OCI-LY1 (cell line): ENCODE results near the gene ATXN7.

ENCODE experiments used
- H2AFZ ChIP-seq: fragments of 200-600 bp; sonication (generic), shearing (Covaris generic); 2 replicates; pipeline ENCODE4 v1.6.0; 2014; ENCODE audit warnings: antibody characterized with exemption, mild to moderate bottlenecking, low read length
- H3F3A ChIP-seq: fragments of 200-600 bp; sonication (generic), shearing (Covaris generic); 2 replicates; pipeline ENCODE4 v1.6.0; 2014; ENCODE audit warnings: mild to moderate bottlenecking, antibody characterized with exemption, low read length, moderate library complexity; ENCODE audit not compliant: insufficient read depth
- H3K27ac ChIP-seq: fragments of 200-600 bp; sonication (generic); 2 replicates; pipeline ENCODE4 v1.5.1; 2014; ENCODE audit warnings: low read length, mixed run types, mild to moderate bottlenecking, low read depth; ENCODE audit not compliant: poor library complexity, severe bottlenecking
- H3K27me3 ChIP-seq: fragments of 200-600 bp; sonication (generic); 2 replicates; pipeline ENCODE4 v1.6.0; 2014; ENCODE audit warnings: antibody characterized with exemption, mild to moderate bottlenecking, low read length, moderate library complexity; ENCODE audit not compliant: insufficient read depth
- H3K36me3 ChIP-seq: fragments of 200-600 bp; sonication (generic); 2 replicates; pipeline ENCODE4 v1.6.1; 2014; ENCODE audit warnings: mild to moderate bottlenecking, antibody characterized with exemption, low read length, moderate library complexity, mixed read lengths; ENCODE audit not compliant: insufficient read depth
- H3K4me1 ChIP-seq: fragments of 200-600 bp; sonication (generic); 2 replicates; pipeline ENCODE4 v1.5.1; 2014; ENCODE audit warnings: mild to moderate bottlenecking, low read length, moderate library complexity; ENCODE audit not compliant: insufficient read depth, severe bottlenecking
- H3K4me2 ChIP-seq: fragments of 200-600 bp; sonication (generic), shearing (Covaris generic); 2 replicates; pipeline ENCODE4 v1.6.1; 2014; ENCODE audit warnings: low read length
- H3K4me3 ChIP-seq: fragments of 200-600 bp; sonication (generic); 2 replicates; pipeline ENCODE4 v1.5.1; 2014; ENCODE audit warnings: low read length, low read depth, mild to moderate bottlenecking, mixed read lengths; ENCODE audit not compliant: poor library complexity, severe bottlenecking
- H3K79me2 ChIP-seq: fragments of 200-600 bp; shearing (Covaris generic); 2 replicates; pipeline ENCODE4 v1.6.1; 2016; ENCODE audit warnings: mixed run types, low read length, mixed read lengths; ENCODE audit not compliant: insufficient read depth
- H3K9ac ChIP-seq: fragments of 200-600 bp; sonication (generic), shearing (Covaris generic); 2 replicates; pipeline ENCODE4 v1.6.1; 2014; ENCODE audit warnings: mild to moderate bottlenecking, low read length, mixed read lengths
- H3K9me2 ChIP-seq: fragments of 200-600 bp; sonication (generic), shearing (Covaris generic); 2 replicates; pipeline ENCODE4 v1.6.1; 2014; ENCODE audit warnings: low read depth, mild to moderate bottlenecking, low read length, mixed read lengths
- H3K9me3 ChIP-seq: fragments of 200-600 bp; shearing (Covaris generic); 2 replicates; pipeline ENCODE4 v1.6.1; 2014; ENCODE audit warnings: low read length, mixed read lengths
- H4K20me1 ChIP-seq: fragments of 200-600 bp; sonication (generic), shearing (Covaris generic); 2 replicates; pipeline ENCODE4 v1.6.0; 2016; ENCODE audit warnings: mild to moderate bottlenecking, low read length; ENCODE audit not compliant: insufficient read depth
- EZH2 ChIP-seq: fragments of 200-600 bp; sonication (generic), shearing (Covaris generic); IDR thresholded peaks from 2 replicates; pipeline ENCODE4 v1.8.0; 2017; ENCODE audit warnings: borderline replicate concordance, mixed run types, mild to moderate bottlenecking, antibody characterized with exemption, low read length, moderate library complexity, mixed read lengths
- TF ChIP-seq, protein P1 (sequence below): fragments of 200-600 bp; sonication (generic), shearing (Covaris generic); IDR thresholded peaks from 2 replicates; pipeline ENCODE4 v1.5.1; 2017; ENCODE audit warnings: mild to moderate bottlenecking, antibody characterized with exemption, low read length, moderate library complexity, mixed read lengths

Gene ATXN7

DNA sequence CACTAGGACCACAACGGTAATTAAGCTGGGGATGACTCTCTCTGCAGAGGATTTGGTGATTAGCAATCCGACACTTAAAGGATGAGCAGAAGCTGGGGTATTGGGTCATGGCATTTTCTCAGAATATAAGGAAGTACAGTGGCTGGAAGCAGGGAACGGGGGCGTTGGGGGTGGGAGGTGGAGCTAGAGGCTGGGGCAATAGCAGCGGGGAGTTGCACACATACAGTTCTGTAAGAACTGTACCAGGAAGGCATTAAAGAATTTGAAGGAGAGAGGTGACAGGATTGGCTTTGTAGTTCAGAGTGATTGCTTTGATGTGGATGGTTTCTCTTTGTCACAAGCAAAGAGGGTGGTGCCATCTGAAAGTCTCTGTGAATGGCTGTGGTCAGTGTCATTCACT lies 131.4 kb downstream of the ATXN7 start:
- no peak overlapping the region for H3K4me2 ChIP-seq
- TF ChIP-seq EZH2 = no peak
- TF ChIP-seq, protein P1, sequence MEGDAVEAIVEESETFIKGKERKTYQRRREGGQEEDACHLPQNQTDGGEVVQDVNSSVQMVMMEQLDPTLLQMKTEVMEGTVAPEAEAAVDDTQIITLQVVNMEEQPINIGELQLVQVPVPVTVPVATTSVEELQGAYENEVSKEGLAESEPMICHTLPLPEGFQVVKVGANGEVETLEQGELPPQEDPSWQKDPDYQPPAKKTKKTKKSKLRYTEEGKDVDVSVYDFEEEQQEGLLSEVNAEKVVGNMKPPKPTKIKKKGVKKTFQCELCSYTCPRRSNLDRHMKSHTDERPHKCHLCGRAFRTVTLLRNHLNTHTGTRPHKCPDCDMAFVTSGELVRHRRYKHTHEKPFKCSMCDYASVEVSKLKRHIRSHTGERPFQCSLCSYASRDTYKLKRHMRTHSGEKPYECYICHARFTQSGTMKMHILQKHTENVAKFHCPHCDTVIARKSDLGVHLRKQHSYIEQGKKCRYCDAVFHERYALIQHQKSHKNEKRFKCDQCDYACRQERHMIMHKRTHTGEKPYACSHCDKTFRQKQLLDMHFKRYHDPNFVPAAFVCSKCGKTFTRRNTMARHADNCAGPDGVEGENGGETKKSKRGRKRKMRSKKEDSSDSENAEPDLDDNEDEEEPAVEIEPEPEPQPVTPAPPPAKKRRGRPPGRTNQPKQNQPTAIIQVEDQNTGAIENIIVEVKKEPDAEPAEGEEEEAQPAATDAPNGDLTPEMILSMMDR = no peak

DNA sequence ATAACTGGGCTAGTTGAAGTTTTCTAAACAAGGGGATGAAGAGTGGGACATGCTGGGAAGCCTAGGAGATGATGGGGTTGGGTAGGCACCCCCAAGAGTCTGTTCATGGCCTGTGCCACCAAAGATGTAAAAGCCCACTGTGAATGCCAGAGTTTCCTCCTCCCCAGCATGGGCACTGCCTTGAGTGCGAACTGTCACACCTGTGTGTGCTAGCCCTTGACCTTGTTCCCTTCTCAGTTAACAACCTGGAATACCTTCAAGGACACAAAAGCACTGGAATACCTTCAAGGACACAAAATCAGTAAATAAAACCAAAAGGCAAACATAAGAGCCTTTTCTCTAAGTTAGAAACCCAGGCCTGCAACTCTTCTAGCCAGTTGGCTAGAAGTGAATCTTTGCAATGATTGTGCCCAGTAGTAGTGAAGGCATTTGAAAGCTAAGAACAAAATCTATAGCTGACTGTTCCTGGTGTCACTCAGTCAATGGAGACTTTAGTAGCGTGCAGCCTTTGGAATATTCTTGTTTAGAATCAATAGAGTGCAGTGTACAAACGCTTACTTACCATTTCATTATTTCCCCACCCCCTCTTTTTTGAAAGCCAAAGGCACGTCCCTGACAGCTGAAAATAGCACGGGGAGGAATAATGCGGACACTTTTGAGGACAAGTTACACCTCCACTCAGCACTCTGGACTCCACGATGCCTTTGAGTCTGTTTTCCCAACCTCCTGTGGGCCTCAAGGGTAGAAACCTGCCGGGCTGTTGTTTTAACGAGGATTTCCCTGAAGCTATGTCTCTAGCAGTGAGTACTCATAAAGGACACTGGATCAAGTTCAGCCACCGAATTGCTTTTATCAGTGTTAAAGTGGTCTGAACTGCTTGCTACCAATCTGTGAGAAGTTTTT lies 135.4 kb downstream of the ATXN7 start:
- Histone ChIP-seq H3K79me2 (no peaks in the 10 kb centered on the region), H3K27ac (no peak overlapping the region), H2AFZ (no peak overlapping the region), H3K4me2 (no peak overlapping the region), H3K9me2 (no peaks in the 10 kb centered on the region), H3K36me3 (peaks cover 85% of the 10 kb centered on the region), H3K4me1 (no peaks in the 10 kb centered on the region), H3K27me3 (no peaks in the 10 kb centered on the region), H3K9ac (no peak overlapping the region), H4K20me1 (no peaks in the 10 kb centered on the region), H3K4me3 (no peak overlapping the region), H3F3A (no peaks in the 10 kb centered on the region), H3K9me3 (no peaks in the 10 kb centered on the region)
- TF ChIP-seq EZH2 = no peak
- TF ChIP-seq, protein P1 = no peak

More for the DNA sequence above, 131.4 kb downstream of the ATXN7 start:
- no peaks in the 10 kb centered on the region for H3K4me1 ChIP-seq
- H3K36me3 ChIP-seq = peaks cover 98% of the 10 kb centered on the region
- no peaks in the 10 kb centered on the region for H3F3A ChIP-seq
- H3K27me3 ChIP-seq = no peaks in the 10 kb centered on the region
- no peak overlapping the region for H3K27ac ChIP-seq
- H3K9me3 ChIP-seq = no peaks in the 10 kb centered on the region
- H3K9me2 ChIP-seq = no peaks in the 10 kb centered on the region
- no peak overlapping the region for H3K4me3 ChIP-seq
- no peaks in the 10 kb centered on the region for H3K79me2 ChIP-seq
- H3K9ac ChIP-seq = no peak overlapping the region
- no peak overlapping the region for H2AFZ ChIP-seq
- no peaks in the 10 kb centered on the region for H4K20me1 ChIP-seq

DNA sequence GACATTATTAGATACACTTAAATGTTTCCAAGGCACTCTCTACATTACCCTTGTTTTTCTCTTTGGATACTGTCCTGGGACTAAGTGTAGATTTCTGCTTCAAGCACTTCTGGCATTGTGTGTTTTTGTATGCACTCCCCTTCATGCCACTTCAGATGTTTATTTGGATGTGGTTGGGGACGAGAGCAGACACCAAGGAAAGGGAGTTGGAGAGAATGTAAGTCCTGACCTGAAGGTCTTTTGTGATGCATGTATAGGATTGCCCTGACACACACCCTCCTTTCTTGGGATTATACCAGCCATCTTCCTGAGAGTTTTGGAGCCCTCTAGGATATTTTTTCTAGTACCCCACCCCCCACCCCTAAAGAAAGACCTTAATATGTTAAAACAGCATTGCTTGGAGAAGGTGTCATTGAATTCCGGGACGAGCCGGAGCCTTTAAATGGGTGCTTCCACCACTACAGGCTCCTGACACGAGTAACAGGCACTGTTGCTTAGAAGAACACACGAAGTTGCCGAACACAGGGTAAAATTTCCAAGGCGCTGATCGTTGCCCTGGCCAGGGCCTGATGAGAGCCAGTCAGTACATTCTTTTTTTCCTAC lies 136.9 kb downstream of the ATXN7 start:
- Histone ChIP-seq H3K36me3 (peaks cover 85% of the 10 kb centered on the region), H3K9me3 (no peaks in the 10 kb centered on the region)

More for the DNA sequence above, 136.9 kb downstream of the ATXN7 start:
- Histone ChIP-seq H3F3A (no peaks in the 10 kb centered on the region), H3K27ac (no peak overlapping the region), H3K27me3 (no peaks in the 10 kb centered on the region), H3K4me1 (no peaks in the 10 kb centered on the region), H3K79me2 (no peaks in the 10 kb centered on the region), H3K4me2 (no peak overlapping the region), H3K4me3 (no peak overlapping the region), H3K9ac (no peak overlapping the region), H4K20me1 (no peaks in the 10 kb centered on the region), H2AFZ (no peak overlapping the region), H3K9me2 (no peaks in the 10 kb centered on the region)
- TF ChIP-seq, protein P1 = no peak
- TF ChIP-seq EZH2 = no peak
